HG03342 (cell line): Measurements from ENCODE around the gene AQP4.

ENCODE experiments used
- ATAC-seq: cut with Tn5 transposase; IDR thresholded peaks from one replicate; pipeline ENCODE4 v1.9.1; 2021; ENCODE audit warnings: mild to moderate bottlenecking, moderate library complexity; ENCODE audit not compliant: unreplicated experiment

The AQP4 gene

DNA sequence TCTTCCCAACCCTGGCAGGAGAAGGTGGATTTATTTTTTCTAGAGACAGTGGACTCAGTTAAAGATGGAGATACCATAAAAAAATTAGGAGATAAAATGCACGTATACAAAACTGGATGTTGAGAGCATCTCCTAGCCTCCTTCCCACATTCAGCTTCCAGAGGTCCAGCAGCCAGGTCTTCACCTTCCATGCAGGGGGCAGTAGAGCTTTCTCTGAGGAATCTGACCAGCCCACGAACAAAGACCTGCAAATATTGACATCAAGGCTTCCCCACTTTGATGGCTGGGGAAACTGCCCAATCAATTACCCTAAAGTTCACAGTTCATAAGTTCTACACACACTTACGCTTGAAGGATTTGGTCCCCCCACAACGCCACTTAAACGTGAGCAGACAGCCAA is 24.5 kb downstream of the AQP4 start:
- ATAC-seq = no peak

DNA sequence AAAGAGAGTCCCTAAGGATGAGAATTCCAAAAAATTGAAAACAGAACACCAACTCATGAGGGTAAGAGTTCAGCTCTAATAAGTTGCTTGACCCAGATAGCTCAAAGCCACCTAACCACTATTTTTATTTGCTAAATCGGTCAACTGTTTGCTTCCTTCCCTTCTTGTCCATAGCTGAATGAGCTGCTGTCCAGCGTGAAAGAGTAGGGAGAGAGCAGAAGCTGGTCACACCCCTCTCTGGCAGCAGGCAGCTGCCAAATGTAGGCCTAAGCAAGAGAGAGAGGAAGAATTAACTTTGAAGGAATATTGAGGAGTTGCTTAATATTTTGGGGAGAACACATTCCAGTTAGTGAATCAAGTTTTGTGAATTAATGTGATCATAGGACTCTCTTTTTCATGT is 25.9 kb downstream of the AQP4 start:
- no peak for ATAC-seq

DNA sequence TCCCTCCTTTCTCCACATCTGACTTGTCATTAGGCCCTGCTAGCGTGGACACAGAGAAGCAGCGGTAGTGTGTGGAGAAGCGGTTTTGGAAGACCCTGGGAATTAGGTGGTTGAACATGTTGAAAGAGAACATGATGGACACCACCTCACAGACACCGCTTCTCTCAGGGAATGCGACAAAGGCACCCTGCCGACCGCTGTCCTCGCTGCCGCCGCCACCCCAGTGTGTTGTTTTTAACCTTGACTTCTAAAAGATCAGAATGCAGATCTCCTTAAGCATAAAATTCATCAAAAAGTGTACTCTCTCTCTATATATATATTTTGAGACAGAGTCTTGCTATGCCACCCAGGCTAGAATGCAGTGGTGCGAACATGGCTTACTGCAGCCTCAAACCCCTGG is 33.2 kb downstream of the AQP4 start:
- no peak for ATAC-seq

GRCh38 chr18:26827581-26827980 is 37.9 kb downstream of the AQP4 start:
- no peak for ATAC-seq

DNA sequence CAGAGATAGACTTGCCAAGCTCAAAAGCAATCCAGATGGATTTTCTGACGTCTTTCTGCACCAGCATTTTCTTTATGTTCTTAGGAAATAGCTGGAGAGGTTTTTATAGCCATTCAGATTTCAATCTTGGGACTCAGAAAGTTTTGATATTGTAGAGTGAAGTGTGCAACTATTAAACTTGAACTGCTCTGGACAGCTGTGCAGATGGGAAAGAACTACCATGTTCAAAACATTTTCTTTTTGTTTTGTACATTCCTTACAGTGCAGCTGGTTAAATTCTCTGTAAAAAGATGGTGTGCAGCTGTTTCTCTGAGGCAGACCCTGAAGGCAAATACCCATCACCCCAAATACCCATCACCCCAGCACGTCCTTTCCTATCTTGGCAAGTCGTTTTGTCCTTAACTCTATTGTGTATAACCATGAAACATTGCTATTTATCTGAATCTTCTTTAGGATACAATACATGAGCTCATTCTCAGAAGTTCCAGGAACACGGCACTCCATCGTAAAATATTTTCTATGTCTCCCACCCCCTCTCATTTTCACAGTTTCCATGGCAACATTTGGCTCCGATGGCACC is 38.8 kb downstream of the AQP4 start:
- no peak for ATAC-seq

GRCh38 chr18:26821181-26821580 is 44.3 kb downstream of the AQP4 start:
- ATAC-seq = no peak

DNA sequence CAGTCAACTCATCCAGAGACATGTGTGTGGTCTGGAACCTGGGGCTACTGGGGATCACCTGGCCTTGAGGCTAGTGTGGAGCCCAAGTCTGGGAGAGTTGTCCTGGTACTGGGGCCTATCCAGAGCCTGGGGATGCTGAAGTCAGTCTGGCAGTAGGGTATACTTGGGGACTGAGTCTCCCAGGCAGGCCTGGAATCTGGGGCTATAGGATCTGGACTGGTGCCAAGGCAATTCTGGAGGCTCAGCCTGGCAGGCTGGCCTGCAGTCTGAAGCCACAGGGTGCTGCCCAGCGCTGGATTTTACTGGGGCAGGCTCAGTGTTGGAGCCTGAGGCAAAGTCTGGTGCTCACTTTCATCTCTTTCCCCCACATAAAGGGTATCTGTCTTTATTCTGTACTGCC is 46.5 kb downstream of the AQP4 start:
- no peak for ATAC-seq

- ATAC-seq = no peak
Measured at GRCh38 chr18:26818461-26818860, 47.0 kb downstream of the AQP4 start.

DNA sequence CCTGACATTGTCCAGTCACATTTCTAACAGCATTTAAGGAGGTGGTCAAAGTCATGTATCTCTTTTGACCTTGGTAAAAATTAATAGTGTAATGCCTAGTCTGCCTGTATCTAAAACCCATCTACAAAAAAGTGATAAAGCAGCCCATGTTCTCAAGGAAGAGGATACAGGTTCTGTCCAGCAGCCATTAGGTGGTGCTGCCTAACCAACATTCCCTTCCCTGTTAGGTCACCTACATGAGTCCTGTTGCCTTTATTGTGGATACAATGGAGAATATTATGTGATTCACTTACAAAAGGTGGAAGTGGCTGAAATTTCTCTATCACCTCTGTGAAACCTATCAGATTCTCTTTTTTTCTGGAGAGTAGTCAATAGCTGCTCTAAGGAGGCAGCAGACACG is 52.5 kb downstream of the AQP4 start:
- no peak for ATAC-seq

DNA sequence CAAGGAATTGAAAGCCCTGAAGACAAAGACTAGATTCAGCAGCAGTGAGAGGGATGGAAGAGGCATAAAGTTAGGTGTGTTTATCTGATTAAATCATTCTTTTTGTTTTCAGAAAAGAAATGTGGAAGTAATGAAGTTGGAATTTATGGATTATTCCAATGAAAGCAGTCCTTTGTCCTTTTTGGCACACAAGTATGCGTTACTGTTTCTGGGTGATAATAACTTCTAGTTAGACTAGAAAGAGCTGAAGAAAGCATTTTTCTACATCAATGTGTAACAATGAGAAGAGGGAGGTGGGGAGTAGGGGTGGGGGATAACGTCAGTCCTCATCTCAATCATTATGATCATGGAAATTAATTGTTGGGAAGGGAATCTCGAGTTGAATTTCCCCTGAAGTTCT is 53.0 kb downstream of the AQP4 start:
- ATAC-seq = no peak

DNA sequence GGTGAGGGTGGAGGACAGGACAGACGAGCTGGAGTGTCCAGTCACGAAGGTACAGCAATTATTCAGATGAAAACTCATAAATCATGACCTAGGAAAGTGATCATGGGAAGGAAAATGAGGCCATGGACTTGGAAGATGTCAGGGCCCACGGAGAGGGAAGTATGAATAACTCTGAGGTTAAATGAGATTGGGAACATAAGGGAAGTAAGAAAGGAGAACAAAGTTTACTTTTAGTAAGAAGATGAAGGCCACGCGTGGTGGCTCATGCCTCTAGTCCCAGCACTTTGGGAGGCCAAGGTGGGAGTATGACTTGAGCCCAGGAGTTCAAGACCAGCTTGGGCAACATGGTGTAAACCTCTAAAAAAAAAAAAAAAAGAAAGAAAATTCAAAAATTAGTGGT is 56.2 kb downstream of the AQP4 start:
- ATAC-seq = no peak

DNA sequence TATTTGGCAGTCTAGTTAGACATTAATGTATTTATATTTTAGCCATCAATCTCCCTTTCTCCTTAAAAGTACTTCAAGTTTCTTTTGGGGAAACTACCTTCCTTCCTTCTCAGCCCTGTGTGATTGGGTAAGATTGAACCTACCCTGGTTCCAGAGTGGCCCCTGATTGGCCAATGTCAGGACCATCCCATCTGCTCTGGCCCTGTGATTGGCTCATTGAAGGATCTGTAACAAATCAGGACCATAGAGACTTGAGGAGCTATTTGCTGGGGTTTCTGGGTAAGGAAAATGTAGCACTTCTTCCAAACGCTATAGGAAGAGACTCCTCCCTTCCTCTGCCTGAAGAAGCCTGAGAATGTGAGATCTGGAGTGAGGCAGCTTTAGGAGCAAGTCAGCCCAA is 59.3 kb downstream of the AQP4 start:
- ATAC-seq = no peak

GRCh38 chr18:26804519-26804918 is 61.0 kb downstream of the AQP4 start:
- ATAC-seq = no peak

DNA sequence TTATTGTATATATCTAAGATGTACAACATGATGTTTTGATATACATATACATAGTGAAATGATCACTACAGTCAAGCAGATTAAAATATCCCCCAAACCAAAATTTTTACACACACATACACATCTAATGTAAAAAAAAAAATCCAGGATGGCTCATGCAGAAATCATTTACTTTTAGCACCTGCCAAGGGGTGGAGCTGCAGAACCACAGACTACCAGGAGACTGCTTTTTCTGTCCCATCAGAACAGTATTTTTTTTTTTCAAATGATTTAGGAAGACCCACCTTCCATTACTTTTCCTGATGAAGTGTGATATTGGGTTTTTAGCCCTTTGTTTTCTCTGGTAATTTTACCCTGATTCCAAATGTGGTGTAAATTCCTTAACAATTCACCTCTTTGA is 61.9 kb downstream of the AQP4 start:
- ATAC-seq = no peak

DNA sequence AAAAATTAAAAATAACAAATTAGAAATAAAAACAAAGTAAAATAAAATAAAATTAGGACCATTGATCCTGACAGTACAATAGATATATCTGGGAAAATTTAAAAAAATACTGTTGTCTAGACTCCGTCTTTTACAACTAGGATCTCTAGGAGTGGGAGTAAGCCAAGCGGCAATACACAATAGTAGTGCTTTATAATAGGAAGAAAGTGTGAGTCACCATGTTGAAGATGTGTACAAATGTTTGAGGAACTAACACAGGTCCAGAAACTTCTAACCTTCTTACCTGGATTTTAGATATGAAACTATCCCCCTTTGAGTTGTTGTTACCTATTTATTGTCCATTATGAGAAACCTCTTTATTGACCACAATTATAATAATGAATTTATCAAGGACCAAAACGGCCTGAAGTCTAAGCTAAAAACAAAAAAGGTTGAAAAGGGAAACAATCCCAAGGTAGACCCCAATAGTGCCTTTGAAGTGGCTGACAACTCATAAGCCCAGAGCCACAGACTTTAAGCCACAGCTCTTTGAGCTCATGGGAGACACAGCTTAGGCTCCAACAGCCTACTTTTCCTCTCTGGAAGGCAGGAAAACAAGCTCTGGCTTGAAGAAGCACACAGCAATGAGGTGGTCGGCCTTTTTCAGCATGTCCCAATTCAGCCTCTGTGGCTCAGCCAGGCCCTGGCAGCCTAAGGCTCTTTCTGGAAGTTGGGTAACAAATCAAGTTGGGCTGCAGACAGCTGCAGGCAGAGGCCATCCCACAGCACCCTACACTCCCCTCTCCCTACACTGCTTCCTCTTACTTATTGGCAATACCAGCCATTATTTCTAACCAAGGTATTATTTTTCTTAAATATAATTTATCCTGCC is 62.9 kb downstream of the AQP4 start:
- ATAC-seq = no peak
